HG02884 (cell line): ENCODE measurements around the gene GFPT1.
"Not testable (repeated sequence)": the region's sequence is repeated elsewhere in the genome, so short reads cannot be mapped to it uniquely, and the experiment has no call there.

ENCODE experiments used
- ATAC-seq: cut with Tn5 transposase; IDR thresholded peaks from one replicate; pipeline ENCODE4 v1.9.1; 2021; ENCODE audit warnings: mild to moderate bottlenecking, moderate library complexity; ENCODE audit not compliant: unreplicated experiment

Gene GFPT1

DNA sequence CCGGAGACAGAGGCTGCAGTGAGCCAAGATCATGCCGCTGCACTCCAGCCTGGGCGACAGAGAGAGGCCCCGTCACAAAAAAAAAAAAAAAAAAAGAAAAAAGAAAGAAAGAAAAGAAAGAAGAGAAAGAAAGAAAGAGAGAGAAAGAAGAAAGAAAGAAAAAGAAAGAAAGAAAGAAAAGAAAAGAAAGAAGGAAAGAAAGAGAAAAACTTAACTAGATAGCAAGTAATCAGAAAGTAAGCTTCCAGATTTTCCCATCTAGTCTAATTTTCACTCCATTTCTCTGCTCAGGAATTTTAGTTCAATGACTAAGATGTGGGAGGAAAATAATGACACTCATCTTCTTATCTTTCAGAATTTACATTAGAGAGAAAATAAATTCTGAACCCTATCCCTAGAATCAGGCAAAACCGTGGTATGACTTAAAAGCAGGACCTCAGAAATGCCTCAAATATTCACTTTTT, 2.4 kb downstream of the GFPT1 start:
- ATAC-seq = no peak

DNA sequence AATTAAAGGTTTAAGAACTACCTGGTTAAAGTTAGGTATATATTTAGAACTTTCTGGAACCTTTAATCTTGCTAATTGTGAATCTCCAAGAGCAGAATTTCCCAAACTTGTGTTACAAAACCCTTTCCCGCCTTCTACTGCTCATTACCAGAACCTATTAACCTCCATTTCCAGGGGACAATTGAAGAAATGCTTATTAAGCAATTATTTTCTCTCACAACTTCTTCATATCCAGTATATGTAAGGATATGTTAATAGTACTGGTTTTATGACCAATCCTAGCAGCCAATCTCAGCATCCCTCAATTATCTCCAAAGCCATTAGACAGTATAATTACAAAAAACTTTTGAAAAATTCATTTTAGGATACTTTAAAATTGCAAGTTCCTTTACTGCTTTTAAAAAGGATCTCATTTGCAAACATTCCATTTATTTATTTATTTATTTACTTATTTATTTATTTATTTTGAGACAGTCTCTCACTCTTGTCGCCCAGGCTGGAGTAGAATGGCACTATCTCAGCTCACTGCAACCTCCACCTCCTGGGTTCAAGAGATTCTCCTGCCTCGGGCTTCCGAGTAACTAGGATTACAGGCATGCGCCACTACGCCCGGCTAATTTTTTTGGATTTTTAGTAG, 3.7 kb downstream of the GFPT1 start:
- ATAC-seq = no peak

DNA sequence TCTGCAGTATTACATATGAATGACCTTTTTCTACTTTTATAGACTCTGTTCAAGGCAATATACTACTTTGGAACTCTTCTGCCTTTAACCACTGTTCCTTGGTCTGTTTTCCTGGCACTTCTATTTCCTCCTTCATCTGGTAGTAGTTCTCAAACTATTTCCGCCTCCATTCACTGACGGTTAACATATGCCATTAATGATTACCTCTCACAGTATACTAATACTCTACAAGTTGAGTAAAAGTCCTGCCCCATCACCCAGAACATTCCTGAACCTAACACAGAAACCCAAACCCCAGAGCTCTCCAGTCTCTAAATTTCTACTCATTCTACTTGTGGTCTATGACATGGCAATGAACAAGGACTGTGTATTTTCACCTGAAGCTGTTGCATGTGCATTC, 4.5 kb downstream of the GFPT1 start:
- no peak for ATAC-seq

DNA sequence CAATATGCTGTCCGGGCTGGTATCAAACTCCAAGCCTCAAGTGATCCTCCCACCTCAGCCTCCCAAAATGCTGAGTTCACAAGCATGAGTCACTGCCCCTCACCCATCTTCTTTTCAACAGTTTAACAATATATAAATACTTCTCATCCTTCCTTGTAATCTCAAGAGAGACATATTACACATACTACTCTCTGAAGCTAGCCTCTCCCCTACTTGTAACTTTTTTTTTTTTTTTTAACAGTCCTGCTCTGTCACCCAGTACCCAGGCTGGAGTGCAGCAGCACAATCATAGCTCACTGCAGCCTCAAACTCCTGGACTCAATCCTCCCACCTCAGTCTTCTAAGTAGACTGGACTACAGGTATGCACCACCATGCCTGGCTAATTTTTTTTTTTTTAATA, 5.7 kb downstream of the GFPT1 start:
- no peak for ATAC-seq

DNA sequence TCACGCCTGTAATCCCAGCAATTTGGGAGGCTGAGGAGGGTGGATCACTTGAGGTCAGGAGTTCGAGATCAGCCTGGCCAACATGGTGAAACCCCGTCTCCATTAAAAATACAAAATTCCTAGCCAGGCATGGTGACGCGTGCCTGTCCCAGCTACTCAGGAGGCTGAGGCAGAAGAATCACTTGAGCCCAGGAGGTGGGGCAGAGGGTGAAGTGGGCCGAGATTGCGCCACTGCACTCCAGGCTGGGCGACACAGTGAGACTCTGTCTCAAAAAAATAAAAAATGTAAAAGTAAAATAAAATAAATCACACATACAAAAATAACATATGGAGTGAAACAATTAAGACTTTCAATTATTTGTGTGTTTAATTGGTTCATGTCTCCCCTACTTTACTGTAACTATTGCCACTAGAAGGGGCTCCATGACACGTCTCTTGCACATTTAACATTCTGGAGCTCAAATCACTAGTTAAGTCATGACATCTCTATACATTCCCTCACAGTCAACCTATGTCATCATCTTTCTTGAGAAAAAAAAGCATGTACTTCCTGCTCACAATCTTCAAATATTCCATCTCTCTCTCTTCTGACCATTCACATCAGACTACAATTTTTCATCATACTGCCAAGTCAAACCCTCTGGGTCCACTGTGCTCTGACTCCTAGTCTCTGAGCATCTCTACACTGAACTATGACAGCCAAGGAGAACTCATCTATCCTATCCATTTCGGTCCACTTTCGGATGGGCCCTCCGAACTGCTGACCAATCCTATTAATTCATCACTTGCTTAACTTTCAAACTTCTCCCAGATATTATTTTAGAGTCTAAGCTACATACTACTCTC, 6.7 kb downstream of the GFPT1 start:
- no peak for ATAC-seq

DNA sequence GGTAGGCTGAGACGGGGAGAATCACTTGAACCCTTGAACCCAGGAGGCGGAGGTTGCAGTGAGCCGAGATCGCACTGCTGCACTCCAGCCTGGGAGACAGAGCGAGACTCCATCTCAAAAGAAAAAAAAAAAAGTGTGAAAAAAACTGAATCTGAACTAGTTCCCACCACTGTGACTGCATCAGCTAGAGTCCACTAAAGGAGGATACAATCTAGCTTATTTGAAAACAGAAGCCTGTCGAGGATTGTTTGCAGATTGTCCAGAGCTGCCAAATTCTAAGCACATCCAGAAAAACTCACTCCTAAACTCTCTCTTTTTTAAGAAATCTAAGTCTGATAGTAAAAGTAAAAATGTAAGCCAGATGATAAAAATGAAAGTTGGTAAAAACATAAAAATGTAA, 10.6 kb downstream of the GFPT1 start:
- ATAC-seq = no peak

DNA sequence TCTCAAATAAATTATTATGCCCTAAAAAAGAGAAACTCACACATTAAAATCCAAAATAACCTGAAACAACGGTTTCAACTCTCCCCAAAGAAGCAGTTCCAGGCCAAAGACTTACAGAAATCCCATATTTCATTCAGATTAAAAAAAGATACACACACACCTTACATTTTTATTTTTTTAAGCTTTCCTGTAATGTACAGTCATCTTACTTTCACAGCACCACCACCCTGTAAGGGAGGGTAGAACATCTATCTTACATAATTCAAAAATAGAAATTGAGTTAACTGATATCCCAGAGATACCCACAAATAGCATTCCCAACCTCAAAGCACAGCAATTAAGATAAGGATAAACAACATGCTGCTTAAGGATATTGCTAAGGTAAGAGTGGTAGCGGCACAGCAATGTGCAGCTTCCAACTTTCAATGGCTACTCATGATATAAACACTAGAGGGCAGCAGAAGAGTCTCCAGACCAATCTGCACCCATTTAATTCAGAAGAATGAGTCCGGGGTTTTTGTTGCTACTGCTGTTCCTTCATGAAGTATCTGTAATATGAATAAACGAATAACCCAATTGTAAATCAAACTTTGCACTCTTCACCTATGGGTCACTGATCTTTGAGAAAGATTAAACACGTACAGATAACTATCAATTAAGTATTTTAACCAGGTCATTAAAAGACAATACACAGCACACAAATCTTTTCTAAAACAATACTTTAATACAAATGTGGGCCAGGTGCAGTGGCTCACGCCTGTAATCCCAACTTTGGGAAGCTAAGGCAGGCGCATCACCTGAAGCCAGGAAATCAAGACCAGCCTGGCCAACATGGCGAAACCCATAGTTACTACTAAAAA, 11.3 kb downstream of the GFPT1 start:
- ATAC-seq = no peak

DNA sequence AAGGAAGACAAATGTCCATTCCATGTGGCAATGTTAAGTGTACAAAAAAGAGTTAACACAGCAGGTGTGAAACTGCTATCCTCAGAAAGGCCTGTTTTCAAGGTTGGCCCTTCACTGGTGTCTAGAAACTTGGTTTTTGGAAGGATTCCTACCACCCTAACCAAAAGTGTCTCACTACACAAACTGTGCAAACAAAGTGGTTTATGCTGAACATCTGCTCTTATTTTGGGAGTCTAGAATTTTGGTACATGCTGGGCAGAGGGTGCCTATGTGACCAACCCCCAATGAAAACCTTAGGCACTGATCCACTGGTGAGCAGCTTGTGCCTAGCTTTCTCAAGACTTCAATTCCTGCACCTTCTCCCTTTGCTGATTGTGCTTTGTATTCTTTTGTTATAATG, 14.3 kb downstream of the GFPT1 start:
- no peak for ATAC-seq

DNA sequence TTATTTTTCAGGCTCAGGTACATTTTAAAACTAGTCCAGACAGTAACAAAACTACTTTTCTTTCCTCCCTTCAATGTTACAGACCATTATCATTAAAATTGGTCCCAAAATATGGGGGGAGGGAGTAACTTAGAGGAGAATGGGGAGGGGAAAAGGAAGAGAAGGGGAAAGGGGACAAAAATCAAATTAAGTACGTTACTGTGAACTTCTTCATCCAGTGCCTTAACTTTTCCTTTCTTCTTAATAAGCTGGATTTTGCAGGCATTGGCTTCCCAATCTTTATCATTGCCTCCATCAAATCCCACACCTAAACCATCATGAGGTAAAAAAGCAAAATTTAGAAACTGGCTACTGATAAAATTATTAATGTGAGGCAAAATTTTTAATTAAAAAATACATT, 17.2 kb downstream of the GFPT1 start:
- ATAC-seq = no peak

DNA sequence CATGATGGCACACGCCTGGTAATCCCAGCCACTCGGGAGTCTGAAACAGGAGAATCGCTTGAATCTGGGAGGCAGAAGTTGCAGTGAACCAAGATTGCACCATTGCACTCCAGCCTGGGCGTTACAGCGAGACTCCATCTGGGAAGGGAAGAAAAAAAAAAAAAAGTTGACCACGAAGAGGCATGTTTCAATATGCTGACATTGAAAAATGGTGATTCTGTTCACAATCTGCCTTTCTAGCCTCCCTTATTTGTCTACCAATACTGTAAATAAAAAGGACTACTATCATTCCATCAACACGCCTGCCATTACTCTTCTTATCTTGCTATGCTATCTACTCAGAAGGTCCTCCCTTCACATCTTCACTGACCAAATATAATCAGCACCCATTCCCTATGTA, 18.4 kb downstream of the GFPT1 start:
- ATAC-seq = no peak

DNA sequence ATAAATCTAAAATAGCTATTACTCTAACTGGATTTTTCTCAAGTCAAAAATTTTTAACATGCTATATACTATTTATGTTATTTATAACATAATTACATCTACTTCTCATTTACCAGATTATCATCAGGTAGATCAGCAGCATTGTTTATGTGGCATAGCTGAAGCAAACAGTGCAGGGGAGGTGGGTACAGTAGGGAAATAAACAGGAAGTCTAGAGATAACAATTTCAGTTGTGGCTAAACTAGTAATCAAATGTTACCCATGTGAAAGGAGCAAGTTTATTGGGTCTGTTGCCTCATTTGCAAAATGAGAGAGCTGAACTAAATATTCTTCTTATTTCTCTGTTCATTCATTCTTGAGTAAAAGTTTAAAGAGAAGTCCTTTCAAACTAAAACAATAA, 27.7 kb downstream of the GFPT1 start:
- ATAC-seq = no peak

DNA sequence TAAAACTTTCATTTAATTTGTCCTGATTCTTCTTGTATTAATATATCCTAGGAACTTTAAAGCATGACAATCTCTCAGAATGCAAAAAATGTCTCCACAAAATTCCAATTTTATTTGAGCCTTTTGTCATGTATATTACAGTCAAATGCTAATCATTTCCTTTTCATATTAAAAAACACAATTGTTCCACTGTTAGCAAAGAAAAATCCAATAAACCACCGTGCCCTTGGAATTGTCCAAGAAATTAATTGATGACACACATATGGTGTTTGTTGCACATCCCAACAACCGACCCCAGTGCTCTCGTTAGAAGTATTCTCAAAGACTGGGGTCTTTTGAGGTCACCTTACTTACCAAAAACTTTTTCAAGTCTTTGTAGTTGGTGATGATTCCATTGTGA, 28.1 kb downstream of the GFPT1 start:
- no peak for ATAC-seq

DNA sequence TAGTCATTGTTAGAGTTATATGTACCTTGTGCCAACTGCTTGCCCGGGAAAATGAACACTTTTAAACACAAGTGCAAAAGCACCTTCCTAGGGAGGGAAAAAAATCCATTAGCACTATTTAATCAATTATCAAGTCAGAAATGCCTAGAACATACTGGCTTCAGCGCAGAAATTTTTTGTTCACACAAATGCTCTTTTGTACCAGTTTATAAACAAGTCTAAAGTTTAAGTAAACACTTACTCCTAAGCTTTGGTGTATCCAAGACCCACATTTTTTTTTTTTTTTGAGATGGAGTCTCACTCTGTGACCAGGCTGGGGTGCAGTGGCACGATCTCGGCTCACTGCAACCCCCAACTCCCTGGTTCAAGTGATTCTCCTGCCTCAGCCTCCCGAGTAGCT, 30.6 kb downstream of the GFPT1 start:
- no peak for ATAC-seq

DNA sequence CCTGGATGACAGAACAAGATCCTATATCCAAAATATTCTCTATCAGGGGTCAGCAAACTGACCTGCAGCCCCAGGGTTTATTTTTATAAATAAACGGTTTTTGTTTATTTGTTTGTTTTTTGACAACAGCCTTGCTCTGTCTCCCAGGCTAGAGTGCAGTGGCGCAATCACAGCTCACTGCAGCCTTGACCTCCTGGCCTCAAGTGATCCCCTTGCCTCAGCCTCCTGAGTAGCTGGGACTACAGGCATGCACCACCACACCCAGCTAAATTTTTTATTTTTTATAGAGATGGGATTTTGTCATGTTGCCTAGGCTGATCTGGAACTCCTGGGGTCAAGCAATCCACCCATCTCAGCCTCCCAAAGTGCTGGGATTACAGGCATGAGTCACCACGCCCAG, 32.1 kb downstream of the GFPT1 start:
- ATAC-seq = not testable (repeated sequence)

DNA sequence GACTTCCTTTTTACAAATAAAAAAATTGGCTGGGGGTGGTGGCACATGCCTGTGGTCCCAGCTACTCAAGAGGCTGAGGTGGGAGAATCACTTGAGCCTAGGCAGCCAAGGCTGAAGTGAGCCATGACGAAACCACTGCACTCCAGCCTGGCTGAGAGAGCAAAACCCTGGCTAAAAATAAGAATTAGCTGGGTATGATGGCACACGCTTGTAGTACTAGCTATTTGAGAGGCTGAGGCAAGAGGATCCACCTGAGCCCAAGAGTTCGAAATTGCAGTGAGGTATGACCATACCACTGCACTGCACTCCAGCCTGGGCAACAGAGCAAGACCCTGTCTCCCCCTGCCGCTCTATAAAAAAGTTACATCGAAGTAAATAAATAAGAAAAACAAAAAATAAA, 33.7 kb downstream of the GFPT1 start:
- ATAC-seq = no peak

DNA sequence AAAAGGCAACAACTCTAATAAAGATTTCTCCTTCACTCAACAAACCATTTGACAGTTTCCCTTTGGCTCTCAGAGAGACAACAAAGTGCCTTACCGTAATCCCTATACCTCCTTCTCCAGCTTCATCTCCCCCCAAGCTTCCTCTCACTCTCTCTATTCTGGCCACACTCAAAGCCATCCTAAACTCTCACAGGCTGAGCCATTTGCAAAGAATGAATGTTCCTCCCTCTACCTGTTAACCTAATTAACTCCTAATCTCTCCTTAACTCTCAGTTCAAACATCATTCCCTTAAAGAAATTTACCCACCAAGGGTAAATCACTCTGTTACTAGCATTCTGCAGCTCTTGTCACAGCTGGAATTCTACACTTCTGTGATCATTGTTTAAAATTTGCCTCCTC, 38.2 kb downstream of the GFPT1 start:
- ATAC-seq = no peak

DNA sequence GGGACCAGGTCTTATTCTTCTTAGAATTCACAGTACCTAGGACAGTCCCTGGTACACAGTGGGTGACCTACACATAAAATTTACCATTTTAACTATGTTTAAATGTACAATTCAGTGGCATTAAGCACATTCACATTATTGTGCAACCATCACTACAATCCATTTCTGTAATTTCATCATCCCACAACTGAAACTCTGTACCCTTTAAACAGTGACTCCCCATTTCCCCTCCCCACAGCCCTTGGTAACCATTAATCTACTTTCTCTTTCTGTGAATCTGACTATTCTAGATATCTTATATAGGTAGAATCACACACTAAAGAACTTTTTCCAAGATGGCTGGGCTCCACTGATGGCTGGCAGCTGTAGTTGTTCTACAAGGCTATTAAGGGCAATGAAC, 41.6 kb downstream of the GFPT1 start:
- ATAC-seq = no peak

DNA sequence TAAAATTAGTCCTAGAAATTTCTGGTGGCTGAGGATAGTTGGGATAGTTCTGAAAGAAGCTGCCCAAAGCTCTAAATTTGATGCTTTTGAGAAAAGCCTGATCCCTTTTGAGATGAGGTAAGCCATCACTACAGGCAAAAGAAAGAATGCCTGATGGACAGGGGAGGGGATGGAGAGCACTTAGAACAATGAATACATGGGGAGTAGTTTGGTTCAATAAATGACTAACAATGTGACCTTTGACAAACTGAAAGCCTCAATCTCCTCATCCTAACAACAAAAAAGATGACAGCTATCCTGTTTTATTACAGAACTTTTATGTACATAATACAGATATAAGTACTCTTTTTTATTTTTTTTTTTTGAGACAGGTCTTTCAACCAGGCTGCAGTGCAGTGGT, 42.7 kb downstream of the GFPT1 start:
- ATAC-seq = no peak

DNA sequence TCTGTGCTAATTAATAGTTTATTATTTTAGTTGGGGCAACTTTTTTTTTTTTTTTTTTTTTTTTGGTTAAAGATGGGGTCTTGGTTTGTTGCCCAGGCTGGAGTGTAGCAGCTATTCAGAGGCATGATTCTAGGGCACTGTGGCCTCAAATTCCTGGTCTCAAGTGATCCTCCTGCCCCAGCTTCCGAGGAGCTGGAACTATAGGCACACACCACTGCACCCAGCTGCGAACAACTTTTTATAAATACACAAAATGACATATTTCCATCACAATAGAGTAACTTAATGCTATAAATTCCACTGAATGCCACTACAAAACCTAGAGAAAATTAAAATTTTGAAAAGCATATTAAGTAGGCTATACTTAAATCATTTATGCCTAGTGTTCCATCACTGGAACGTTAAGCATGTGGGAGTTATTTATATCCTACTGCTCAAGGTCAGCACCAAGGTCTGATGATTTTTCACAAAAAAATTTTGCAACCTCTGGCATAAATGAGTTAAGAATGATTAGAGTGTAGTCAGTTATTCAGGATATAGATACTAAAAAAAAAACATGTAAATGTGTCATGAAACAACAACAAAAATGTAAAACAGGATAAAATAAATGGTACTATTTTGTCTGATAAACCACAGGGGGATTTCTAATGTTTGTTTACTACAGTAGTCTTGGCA, 46.8 kb downstream of the GFPT1 start:
- ATAC-seq = no peak

DNA sequence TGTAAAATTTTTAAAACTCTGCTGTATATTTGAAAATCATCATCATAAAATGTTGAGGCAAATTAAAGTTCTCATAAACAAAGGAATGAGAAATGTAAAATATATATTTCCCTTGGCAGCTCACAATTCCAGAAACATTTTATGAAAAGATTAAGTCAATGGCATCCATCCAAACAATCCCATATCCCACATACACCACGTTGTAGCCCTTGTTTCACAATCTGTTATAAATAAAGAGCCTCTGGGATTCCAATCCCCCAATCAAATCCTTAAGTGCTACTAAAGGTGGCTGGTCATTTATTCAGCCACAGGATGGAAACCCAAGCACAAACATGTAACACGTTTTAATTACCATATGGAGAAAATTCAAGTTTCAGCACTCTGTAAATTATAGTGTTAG, 51.7 kb downstream of the GFPT1 start:
- no peak for ATAC-seq

DNA sequence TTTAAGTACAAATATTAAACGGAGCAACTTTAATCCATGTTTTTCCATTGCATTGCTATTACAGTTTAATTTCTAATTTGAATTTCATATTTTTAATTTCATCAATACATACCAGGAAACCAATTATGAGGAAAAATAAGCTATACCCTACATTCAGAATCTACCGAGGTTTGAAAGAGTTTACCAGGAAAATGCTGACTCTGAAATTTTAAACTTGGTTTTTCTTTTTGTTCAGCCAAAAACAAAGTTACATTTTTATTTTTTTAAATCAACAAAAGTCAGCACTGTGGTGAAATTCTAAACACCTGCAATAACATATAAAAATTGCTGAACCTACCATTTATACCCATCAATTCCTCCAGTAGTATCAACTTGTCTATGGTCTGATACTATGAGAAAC, 53.7 kb downstream of the GFPT1 start:
- ATAC-seq = no peak
